Activated CD4-positive, alpha-beta T cell treated with anti-CD3 and anti-CD28 coated beads, Interleukin-10, Interleukin-2, amounts not matched to agents 100 ng/mL and 50 ng/mL, durations not matched to agents 16 hours and 8 hours (primary cell): ENCODE measurements around the gene KCNG3.

Experiments
- DNase-seq: peaks from one replicate; pipeline ENCODE4 v3.0.0-alpha.2; 2020

KCNG3 gene

GRCh38 chr2:42486145-42486906 is 7.5 kb downstream of the KCNG3 start:
- DNase-seq = no peak

GRCh38 chr2:42480402-42480801 is 13.4 kb downstream of the KCNG3 start:
- no peak for DNase-seq

- DNase-seq = no peak
These were observed 18.9 kb downstream of the KCNG3 start for GRCh38 chr2:42474765-42475454.

GRCh38 chr2:42470706-42471105 is 23.1 kb downstream of the KCNG3 start:
- DNase-seq = no peak

- no peak for DNase-seq
These were observed 29.2 kb downstream of the KCNG3 start for GRCh38 chr2:42464631-42465030.

- DNase-seq = no peak
These were observed 30.2 kb downstream of the KCNG3 start for GRCh38 chr2:42463570-42463969.

- DNase-seq = no peak
These were observed 34.5 kb downstream of the KCNG3 start for GRCh38 chr2:42459296-42459695.

GRCh38 chr2:42458396-42458795 is 35.4 kb downstream of the KCNG3 start:
- no peak for DNase-seq

- DNase-seq = no peak
These were observed 36.8 kb downstream of the KCNG3 start for GRCh38 chr2:42457011-42457410.

GRCh38 chr2:42456126-42456839 is 37.5 kb downstream of the KCNG3 start:
- DNase-seq = no peak

- DNase-seq = no peak
These were observed 41.2 kb downstream of the KCNG3 start for GRCh38 chr2:42452545-42452944.

- no peak for DNase-seq
These were observed 43.6 kb downstream of the KCNG3 start for GRCh38 chr2:42450136-42450535.

- DNase-seq = no peak
These were observed 44.4 kb downstream of the KCNG3 start for GRCh38 chr2:42449163-42450087.

- no peak for DNase-seq
These were observed 45.6 kb downstream of the KCNG3 start for GRCh38 chr2:42448163-42448562.

- no peak for DNase-seq
These were observed 47.1 kb downstream of the KCNG3 start for GRCh38 chr2:42446503-42447271.

GRCh38 chr2:42443718-42444399 is 49.9 kb downstream of the KCNG3 start:
- DNase-seq = no peak

GRCh38 chr2:42442774-42443173 is 51.0 kb downstream of the KCNG3 start:
- no peak for DNase-seq

- DNase-seq = no peak
These were observed 55.1 kb downstream of the KCNG3 start for GRCh38 chr2:42438685-42439084.

- DNase-seq = no peak
These were observed 57.4 kb downstream of the KCNG3 start for GRCh38 chr2:42436370-42436769.

- no peak for DNase-seq
These were observed 58.2 kb downstream of the KCNG3 start for GRCh38 chr2:42435628-42436027.

- no peak for DNase-seq
These were observed 63.6 kb downstream of the KCNG3 start for GRCh38 chr2:42430188-42430587.
